WTC11 (cell line): ENCODE results near the gene MRS2.
"Not testable (repeated sequence)": the region's sequence is repeated elsewhere in the genome, so short reads cannot be mapped to it uniquely, and the experiment has no call there.

Source experiments
- CTCF ChIP-seq: fragments of 200-600 bp; IDR thresholded peaks from 2 replicates; pipeline ENCODE4 v1.8.0; 2022; ENCODE audit warnings: antibody characterized with exemption
- ETV6 ChIP-seq: sonication (generic); formaldehyde crosslinking; IDR thresholded peaks from 2 replicates; pipeline ENCODE4 v1.8.1; 2022; ENCODE audit warnings: mild to moderate bottlenecking, missing genetic modification reagents
- ZNF138 ChIP-seq: sonication (generic); formaldehyde crosslinking; conservative IDR thresholded peaks from 2 replicates; pipeline ENCODE4 v1.8.1; 2022; ENCODE audit warnings: mild to moderate bottlenecking, moderate library complexity, missing genetic modification reagents

GRCh38 chr6:24365103-24365633, 37.6 kb upstream of the MRS2 start:
- not testable (repeated sequence) for TF ChIP-seq ETV6; CTCF; ZNF138 (CRISPR knock-in tag)
